CD4-positive, alpha-beta memory T cell (primary cell): ENCODE data around the gene WDR36. TPM values are rescaled to one million over a fixed set of nuclear protein-coding genes. Genes with fewer than 3 reads are reported as not detected.
A peak's percentile ranks its signal among the peaks of the same experiment; 100 is the strongest.

Source experiments
- CTCF ChIA-PET: fragments of 350-600 bp; sonication (Branson Sonifier 250); formaldehyde crosslinking; loops from one replicate; lab custom pipeline; 2021; ENCODE audit warnings: inconsistent platforms; ENCODE audit not compliant: partially characterized antibody; lab: Charles Lee
- POLR2A ChIA-PET: fragments of 350-600 bp; sonication (Branson Sonifier 250); formaldehyde crosslinking; loops from one replicate; lab custom pipeline; 2021; ENCODE audit not compliant: partially characterized antibody; lab: Charles Lee
- DNase-seq, 5 donors: peaks; one replicate each; pipeline versions ENCODE4 v3.0.0 to v3.0.0-alpha.2; 2020 to 2022; ENCODE audit warnings: mixed read lengths in 1 of 5
- H3K27ac ChIP-seq: one replicate; pipeline ENCODE4 v1.7.0; 2013; ENCODE audit warnings: low read depth, low read length
- H3K27me3 ChIP-seq: 2 replicates; pipeline ENCODE4 v1.7.0; 2013; ENCODE audit warnings: mild to moderate bottlenecking, low read length, moderate library complexity; ENCODE audit not compliant: insufficient read depth
- H3K36me3 ChIP-seq: 2 replicates; pipeline ENCODE4 v1.7.0; 2013; ENCODE audit warnings: mild to moderate bottlenecking, low read length, moderate library complexity; ENCODE audit not compliant: insufficient read depth
- H3K4me1 ChIP-seq: 2 replicates; pipeline ENCODE4 v1.7.0; 2013; ENCODE audit warnings: mild to moderate bottlenecking, low read length, moderate library complexity; ENCODE audit not compliant: insufficient read depth
- H3K4me3 ChIP-seq, 2 donors: one replicate each; pipeline ENCODE4 v1.7.0; 2013; ENCODE audit warnings: low read length in 2 of 2, mild to moderate bottlenecking in 1 of 2
- H3K9me3 ChIP-seq, 2 donors: one replicate each; pipeline ENCODE4 v1.7.0; 2013; ENCODE audit warnings: low read length in 2 of 2, control low read depth in 1 of 2; ENCODE audit not compliant: control insufficient read depth in 1 of 2
- H3K27ac Mint-ChIP-seq, 7 donors: one replicate each; pipeline ENCODE4 v1.8.0; 2020 to 2021; ENCODE audit warnings: mixed read lengths in 7 of 7, mild to moderate bottlenecking in 6 of 7, inconsistent platforms in 3 of 7, moderate library complexity in 3 of 7
- H3K27me3 Mint-ChIP-seq, 2 donors: one replicate each; pipeline ENCODE4 v1.8.0; 2020 to 2021; ENCODE audit warnings: mixed read lengths in 2 of 2
- H3K36me3 Mint-ChIP-seq, 2 donors: one replicate each; pipeline ENCODE4 v1.8.0; 2020 to 2021; ENCODE audit warnings: mixed read lengths in 2 of 2, inconsistent platforms in 1 of 2, mild to moderate bottlenecking in 1 of 2
- H3K4me1 Mint-ChIP-seq, 4 donors: one replicate each; pipeline ENCODE4 v1.8.0; 2020 to 2021; ENCODE audit warnings: mixed read lengths in 4 of 4, mild to moderate bottlenecking in 1 of 4
- H3K4me3 Mint-ChIP-seq, 8 donors: one replicate each; pipeline ENCODE4 v1.8.0; 2020 to 2021; ENCODE audit warnings: mixed read lengths in 8 of 8, mild to moderate bottlenecking in 7 of 8, moderate library complexity in 6 of 8, inconsistent platforms in 3 of 8
- H3K9me3 Mint-ChIP-seq, 8 donors: one replicate each; pipeline ENCODE4 v1.8.0; 2020 to 2021; ENCODE audit warnings: mixed read lengths in 8 of 8, mild to moderate bottlenecking in 5 of 8, inconsistent platforms in 3 of 8, moderate library complexity in 1 of 8
- intact Hi-C: fragments of 100-400 bp; cut with micrococcal nuclease; formaldehyde crosslinking; loops from one replicate; pipeline ENCODE4 v1.15.1; 2023
- polyA plus RNA-seq, 2 donors: library from polyadenylated mRNA; unstranded; fragments of 300-500 nt; fragmentation: Illumina TruSeq; gene quantifications; one replicate each; pipeline ENCODE4 v1.2.3, GENCODE V29; 2021
- total RNA-seq, 2 experiments: library from RNA; stranded (reverse); gene quantifications; one replicate each; pipeline ENCODE4 v1.2.3, GENCODE V29; 2021

Gene WDR36
- total and polyA plus RNA-seq, 4 experiments from 2014 or later: 11.7 to 27.6 (median 24.2) TPM

- Mint-ChIP-seq H3K27ac (no peak overlapping the region), H3K9me3 (peaks cover 0 to 5% (median 0%) of the 10 kb centered on the region in 8 donors), H3K4me3 (no peak overlapping the region), H3K4me1 (peaks cover 0 to 2% (median 0%) of the 10 kb centered on the region in 4 donors), H3K36me3 (no peaks in the 10 kb centered on the region), H3K27me3 (no peaks in the 10 kb centered on the region)
- CTCF ChIA-PET: interaction anchor here (3.2 kb wide), 1 partner anchor 107 kb away, joined by 11 read pairs; no protein-coding TSS in a partner anchor
- Histone ChIP-seq H3K9me3 (no peaks in the 10 kb centered on the region), H3K4me3 (no peak overlapping the region), H3K27me3 (no peaks in the 10 kb centered on the region), H3K27ac (no peak overlapping the region), H3K4me1 (no peaks in the 10 kb centered on the region), H3K36me3 (no peaks in the 10 kb centered on the region)
- POLR2A ChIA-PET: no interaction called here
- intact Hi-C loops: no loop called here
- peak in 2 of 5 donors; percentile 7 to 13 for DNase-seq
Measured at GRCh38 chr5:111172504-111172903, 80.4 kb downstream of the WDR36 start.

GRCh38 chr5:111173476-111173875, 81.3 kb downstream of the WDR36 start:
- H3K27me3 ChIP-seq: no peaks in the 10 kb centered on the region
- CTCF ChIA-PET: no interaction called here
- intact Hi-C loops: no loop called here
- Mint-ChIP-seq H3K4me1 (peaks cover 0 to 2% (median 0%) of the 10 kb centered on the region in 4 donors), H3K27ac (no peak overlapping the region), H3K36me3 (no peaks in the 10 kb centered on the region), H3K27me3 (no peaks in the 10 kb centered on the region), H3K4me3 (no peak overlapping the region), H3K9me3 (peaks cover 0 to 2% (median 0%) of the 10 kb centered on the region in 8 donors)
- POLR2A ChIA-PET: no interaction called here
- no peak for DNase-seq
- H3K27ac ChIP-seq: no peak overlapping the region
- H3K4me1 ChIP-seq: no peaks in the 10 kb centered on the region
- H3K36me3 ChIP-seq: no peaks in the 10 kb centered on the region
- no peaks in the 10 kb centered on the region for H3K9me3 ChIP-seq
- H3K4me3 ChIP-seq: no peak overlapping the region

Other genes starting within 250 kb of the WDR36 start
- not detected for gene TSLP, start 20.6 kb upstream of the WDR36 start, total RNA-seq
- not detected for gene TSLP, start 20.6 kb upstream of the WDR36 start, polyA plus RNA-seq
- gene CAMK4, start 132.0 kb downstream of the WDR36 start, total RNA-seq: 100 to 1,000 TPM; 243 to 257 TPM
- gene CAMK4, start 132.0 kb downstream of the WDR36 start, polyA plus RNA-seq: 10 to 100 TPM; 84.3 to 86.9 TPM